GM18873 (cell line): Measurements from ENCODE around the gene C19orf38.
A peak's percentile ranks its signal among the peaks of the same experiment; 100 is the strongest.
"Not testable (repeated sequence)": the region's sequence is repeated elsewhere in the genome, so short reads cannot be mapped to it uniquely, and the experiment has no call there.

Source experiments
- ATAC-seq: cut with Tn5 transposase; IDR thresholded peaks from one replicate; pipeline ENCODE4 v1.9.1; 2021; ENCODE audit warnings: mild to moderate bottlenecking, moderate library complexity, moderate number of reproducible peaks; ENCODE audit not compliant: unreplicated experiment, low FRiP score

The C19orf38 gene

DNA sequence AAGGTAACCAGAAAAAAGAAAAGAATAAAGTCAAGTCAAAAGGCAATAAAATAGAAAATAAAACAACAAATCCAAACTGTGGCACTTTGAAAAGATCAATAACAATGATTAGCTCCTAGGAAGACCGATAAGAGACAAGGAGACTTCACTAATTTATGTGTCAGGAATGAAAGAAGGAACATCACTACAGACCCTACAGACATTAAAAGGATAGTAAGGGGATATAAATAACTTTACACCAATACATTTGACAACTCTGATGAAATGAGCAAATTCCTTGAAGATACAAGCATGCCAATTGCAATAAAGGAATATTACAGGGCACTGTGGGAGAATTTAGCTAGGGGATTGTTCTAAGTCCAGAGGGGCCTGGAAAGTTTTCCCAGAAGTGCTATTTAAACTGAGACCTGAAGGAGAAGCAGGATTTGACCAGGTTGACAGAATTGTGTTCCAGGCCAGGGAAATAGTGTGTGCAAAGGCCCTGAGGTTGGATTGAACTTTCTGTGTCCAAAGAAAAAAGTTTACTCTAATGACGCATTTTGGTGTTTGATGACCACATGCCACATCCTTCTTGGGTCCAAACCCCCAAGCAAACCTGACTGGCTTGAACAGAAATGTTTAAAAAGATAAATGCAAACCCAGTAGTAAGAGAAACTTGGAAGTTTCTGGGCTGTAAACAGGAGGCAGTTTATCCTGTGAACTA is 1.6 kb upstream of the C19orf38 start:
- no peak for ATAC-seq

DNA sequence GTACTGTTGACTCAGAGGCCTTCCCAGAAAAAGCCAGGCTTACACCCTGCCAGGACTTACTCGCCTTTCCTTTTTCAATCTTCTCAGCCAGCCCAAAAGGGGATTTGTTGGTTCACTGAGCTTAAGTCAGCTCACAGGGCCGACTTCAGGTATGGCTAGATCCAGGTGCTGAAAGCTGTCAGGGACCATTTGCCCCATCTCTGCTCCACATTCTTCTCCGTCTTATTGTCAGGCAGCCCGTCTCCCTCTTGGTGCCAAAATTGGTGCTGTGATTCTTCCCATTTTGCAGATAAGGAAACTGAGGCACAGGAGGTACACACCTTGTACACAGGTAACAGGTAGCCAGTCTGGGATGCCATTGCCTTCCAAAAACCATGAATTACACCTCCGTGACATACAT is 2.4 kb downstream of the C19orf38 start:
- no peak for ATAC-seq

DNA sequence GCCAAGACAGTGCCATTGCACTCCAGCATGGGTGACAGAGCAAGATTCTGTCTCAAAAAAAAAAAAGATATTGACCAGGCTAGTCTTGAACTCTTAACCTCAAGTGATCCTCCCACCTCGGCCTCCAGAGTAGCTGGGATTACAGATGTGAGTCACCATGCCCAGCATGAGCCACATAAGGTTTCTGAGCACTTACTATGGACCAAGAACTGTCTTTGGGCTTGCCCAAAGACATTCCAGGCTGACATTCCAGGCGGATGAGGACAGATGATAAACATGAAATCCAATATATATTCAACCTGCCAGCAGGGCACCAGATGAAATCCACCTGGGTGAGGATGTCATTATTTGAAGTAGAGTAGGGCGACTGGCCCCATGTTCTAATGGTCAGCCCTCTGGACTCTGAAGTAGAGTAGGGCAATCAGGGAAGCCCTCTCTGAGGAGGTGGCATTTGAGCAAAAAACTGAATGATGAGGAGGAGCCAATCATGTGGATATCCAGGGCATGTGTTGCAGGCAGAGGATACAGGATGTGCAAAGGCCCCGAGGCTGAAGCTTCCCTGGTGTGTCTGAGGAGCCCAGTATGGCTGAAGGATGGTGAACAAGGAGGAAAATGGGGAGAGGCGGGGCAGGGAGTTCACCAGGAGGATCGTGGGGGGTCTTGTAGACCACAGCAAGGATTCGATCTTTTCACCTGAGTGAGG is 4.0 kb downstream of the C19orf38 start:
- ATAC-seq = no peak

- no peak for ATAC-seq
Measured at GRCh38 chr19:10852941-10853340, 4.7 kb downstream of the C19orf38 start.

- ATAC-seq = no peak
Measured at GRCh38 chr19:10854350-10855089, 6.3 kb downstream of the C19orf38 start.

DNA sequence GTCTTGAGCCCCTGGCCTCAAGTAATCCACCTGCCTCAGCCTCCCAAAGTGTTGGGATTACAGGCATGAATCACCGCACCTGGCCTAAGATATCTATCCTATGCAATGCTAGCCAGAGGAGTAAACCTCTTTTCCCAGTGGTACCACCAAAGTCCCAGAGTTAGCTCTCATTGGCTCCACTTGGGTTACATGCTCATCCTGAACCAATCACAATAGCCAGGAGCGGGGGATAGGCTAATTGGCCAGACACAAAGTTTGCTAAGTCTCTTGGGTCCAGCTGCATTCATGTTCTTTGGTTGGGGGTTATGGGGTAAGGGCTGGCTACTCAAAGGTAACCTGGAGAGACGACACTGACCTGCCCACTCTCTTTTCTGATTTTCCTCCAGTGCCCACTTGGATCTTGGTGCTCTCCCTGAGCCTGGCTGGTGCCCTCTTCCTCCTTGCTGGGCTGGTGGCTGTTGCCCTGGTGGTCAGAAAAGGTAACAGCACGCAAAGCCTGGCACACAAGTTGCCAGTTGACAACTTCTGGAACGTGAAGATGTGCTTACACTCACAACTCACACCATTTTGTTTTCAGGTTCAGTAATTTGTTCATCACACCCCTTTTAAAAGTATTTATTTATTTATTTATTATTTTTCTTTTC is 7.8 kb downstream of the C19orf38 start:
- no peak for ATAC-seq

- not testable (repeated sequence) for ATAC-seq
Measured at GRCh38 chr19:10856899-10857298, 8.7 kb downstream of the C19orf38 start.

DNA sequence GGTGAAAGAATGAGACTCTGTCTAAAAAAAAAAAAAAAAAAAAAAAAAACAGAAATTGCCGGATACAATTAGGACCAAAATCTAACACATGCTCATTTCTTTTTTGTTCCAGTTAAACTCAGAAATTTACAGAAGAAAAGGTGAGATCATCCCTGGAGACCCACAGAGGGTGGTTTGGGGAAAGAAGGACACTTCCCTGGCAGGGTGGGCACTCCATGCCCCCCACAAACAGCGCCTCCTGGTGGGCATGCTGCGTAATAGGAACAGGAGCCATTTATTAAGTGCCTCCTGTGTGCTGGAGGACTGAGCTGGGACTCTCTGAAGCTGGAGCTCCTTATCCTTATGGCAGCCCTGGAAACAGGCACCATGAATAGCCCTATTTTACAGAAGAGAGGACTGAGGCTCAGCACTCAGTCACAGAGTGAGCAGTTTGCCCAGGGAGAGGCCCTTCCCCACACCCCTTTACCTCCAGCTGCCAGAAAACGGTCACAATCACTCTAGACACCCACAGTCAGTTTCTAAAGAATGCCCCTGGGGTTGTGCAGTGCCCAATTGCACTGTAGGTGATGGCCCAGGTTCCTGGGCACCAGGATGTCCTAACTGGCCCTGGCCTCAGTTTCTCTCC is 10.1 kb downstream of the C19orf38 start:
- ATAC-seq = no peak

GRCh38 chr19:10861103-10861651 is 13.0 kb downstream of the C19orf38 start:
- no peak for ATAC-seq

DNA sequence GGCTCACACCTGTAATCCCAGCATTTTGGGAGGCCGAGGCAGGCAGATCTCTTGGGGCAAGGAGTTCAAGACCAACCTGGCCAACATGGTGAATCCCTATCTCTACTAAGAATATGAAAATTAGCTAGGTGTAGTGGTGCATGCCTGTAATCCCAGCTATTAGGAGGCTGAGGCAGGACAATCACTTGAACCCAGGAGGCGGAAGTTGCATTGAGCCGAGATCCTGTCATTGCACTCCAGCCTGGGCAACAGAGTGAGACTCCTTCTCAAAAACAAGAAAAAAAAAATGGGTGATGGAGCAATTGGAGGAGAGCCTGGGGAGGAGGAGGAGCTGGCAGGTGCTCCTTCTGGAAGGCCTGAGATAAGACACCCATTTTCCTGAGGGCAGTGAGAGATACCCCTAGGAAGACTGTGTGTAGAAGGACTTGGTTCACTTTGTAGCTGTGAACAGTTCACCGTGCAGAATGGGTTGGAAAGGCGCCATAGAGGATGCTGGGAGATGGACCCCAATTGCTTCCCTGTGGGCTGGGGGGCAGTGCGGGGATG is 14.4 kb downstream of the C19orf38 start:
- no peak for ATAC-seq

GRCh38 chr19:10863107-10863717 is 15.0 kb downstream of the C19orf38 start:
- ATAC-seq = no peak

- no peak for ATAC-seq
Measured at GRCh38 chr19:10864538-10864899, 16.3 kb downstream of the C19orf38 start.

GRCh38 chr19:10866495-10866894 is 18.3 kb downstream of the C19orf38 start:
- no peak for ATAC-seq

GRCh38 chr19:10868872-10869547 is 20.8 kb downstream of the C19orf38 start:
- no peak for ATAC-seq

DNA sequence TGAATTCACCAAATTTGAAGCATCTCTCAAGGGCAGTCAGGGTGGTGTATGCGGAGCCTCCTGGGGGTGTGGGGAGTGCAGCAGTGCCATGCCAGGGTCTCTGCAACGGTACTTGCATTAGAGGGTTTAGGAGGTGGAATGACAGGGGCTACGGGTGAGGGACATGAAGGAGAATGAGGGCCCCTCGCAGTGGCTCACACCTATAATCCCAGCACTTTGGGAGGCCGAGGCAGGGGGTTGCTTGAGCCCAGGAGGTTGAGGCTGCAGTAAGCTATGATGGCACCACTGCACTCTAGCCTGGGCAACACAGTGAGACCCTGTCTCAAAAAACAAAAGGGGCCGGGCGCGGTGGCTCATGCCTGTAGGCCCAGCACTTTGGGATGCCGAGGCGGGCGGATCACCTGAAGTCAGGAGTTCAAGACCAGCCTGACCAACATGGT is 21.7 kb downstream of the C19orf38 start:
- ATAC-seq = not testable (repeated sequence)

- ATAC-seq = no peak
Measured at GRCh38 chr19:10870501-10870954, 22.3 kb downstream of the C19orf38 start.

DNA sequence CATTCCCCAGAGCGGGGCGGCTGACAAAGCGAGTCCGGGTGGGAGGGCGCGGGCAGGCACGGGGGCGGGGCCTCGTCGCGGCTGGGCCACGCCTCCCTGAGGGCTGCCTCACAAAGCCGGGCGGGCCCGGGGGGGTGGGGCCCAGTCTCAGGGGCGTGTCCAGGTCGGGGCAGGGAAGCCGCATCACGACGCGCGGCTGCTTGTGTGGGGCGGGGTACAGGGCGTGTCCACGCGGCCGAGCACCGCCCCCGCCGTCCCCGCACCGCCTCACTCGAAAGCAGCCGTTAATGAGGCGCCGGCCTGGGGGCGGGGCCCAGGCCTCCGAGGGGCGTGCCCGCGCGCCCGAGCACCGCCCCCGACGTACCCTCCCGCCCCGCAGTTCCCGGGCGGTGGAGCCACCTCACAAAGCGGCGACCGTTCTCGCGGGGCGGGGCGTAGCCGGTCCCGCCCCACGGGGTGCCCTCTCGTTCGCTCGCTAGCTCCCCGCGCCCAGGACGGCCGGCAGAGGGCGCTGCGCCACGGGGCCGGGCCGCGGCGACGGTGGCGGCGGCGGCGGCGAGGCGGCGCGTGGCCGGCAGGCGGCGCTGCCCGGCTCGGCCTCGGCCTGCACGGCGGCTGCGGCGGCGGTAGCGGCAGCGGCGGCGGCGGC is 22.9 kb downstream of the C19orf38 start, which contains the start of gene CARM1:
CARM1 (plus strand) TSS at position 599 of the 649 bp plus-strand sequence. CDS start 150 bp downstream, outside the sequence.
- ATAC-seq = peak; percentile 60
